Measurements from ENCODE around the gene NCAPH2. TPM values are rescaled to one million over a fixed set of nuclear protein-coding genes. Genes with fewer than 3 reads are reported as not detected.
A peak's percentile ranks its signal among the peaks of the same experiment; 100 is the strongest.

Gene NCAPH2
- total and polyA plus RNA-seq, 9 of the 15 experiments (the other 6 are each of a cell fraction or from before 2014, with no cell fraction given), result 3.6 to 88.6 (median 32.4) TPM

DNA sequence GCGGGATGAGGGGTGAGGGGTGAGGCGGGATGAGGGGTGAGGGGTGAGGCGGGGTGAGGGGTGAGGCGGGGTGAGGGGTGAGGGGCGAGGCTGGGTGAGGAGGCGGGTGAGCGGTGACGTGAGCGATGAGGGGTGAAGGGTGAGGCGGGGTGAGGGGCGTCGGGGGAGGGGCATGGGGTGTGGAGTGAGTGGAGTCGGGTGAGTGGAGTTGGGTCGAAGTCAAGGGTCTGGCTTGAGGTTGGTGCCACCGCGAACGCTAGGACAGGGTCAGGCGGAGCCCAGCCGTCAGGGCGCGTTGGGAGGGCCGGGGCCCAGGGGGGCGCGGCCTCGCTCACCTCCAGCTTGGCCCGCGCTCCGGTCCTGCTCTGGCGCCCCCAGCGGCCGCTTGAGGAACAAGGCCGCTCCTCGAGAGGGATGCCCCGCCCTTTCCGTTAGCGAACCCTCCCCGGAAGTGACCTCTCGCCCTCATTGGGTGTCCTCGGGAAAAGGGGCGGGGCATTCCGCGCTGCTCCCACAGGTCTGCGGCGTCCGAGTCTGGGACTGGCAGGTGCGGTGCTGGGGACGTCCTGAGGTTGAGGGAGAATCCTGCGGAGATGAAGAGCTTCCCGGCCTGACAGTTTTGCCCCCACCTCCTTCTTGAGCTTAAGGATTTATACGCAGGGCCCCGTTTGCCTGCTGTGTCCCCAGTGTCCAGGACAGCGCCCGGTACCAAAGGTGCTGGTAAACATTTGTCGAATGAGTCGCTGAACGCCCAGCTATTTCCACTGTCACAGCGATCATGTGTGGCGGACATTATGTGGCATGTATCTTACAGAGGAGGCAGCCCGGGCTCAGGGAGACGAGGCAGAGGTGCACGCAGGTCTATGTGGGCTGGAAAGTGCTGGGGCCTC, 54.7 kb downstream of the NCAPH2 start, which contains the start of gene SYCE3 (continued):
- TF ChIP-seq, protein P1, sequence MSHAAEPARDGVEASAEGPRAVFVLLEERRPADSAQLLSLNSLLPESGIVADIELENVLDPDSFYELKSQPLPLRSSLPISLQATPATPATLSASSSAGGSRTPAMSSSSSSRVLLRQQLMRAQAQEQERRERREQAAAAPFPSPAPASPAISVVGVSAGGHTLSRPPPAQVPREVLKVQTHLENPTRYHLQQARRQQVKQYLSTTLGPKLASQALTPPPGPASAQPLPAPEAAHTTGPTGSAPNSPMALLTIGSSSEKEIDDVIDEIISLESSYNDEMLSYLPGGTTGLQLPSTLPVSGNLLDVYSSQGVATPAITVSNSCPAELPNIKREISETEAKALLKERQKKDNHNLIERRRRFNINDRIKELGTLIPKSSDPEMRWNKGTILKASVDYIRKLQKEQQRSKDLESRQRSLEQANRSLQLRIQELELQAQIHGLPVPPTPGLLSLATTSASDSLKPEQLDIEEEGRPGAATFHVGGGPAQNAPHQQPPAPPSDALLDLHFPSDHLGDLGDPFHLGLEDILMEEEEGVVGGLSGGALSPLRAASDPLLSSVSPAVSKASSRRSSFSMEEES (CRISPR knock-in tag; IDR thresholded peaks at IDR 0.05), result no peak
- TF ChIP-seq NR3C1 (CRISPR knock-in tag; IDR thresholded peaks at IDR 0.05) (no peak), BRF1 (IDR thresholded peaks at IDR 0.05; ENCODE audit: borderline replicate concordance, extremely low read depth, insufficient read length) (no peak), ZNF354B (CRISPR knock-in tag; IDR thresholded peaks at IDR 0.05) (no peak), USF2 (CRISPR knock-in tag; IDR thresholded peaks at IDR 0.05) (no peak), CBX3 (IDR thresholded peaks at IDR 0.05; ENCODE audit: borderline replicate concordance in 1 of 2, low read length in 2 of 2) (no peak), TRIM25 (IDR thresholded peaks at IDR 0.05; ENCODE audit: borderline replicate concordance) (no peak), RBM15 (IDR thresholded peaks at IDR 0.05; ENCODE audit: insufficient read depth, low read length) (no peak), HNRNPLL (IDR thresholded peaks at IDR 0.05; ENCODE audit: low read depth, low read length, poor library complexity, severe bottlenecking) (no peak), ELF4 (CRISPR knock-in tag; IDR thresholded peaks at IDR 0.05) (no peak), RBM39 (optimal IDR thresholded peaks at IDR 0.05; ENCODE audit: low read depth, low read length) (no peak), ZFP30 (CRISPR knock-in tag; IDR thresholded peaks at IDR 0.05; ENCODE audit: borderline replicate concordance) (no peak), CHCHD3 (CRISPR knock-in tag; IDR thresholded peaks at IDR 0.05) (no peak), EGR1 (conservative IDR thresholded peaks at IDR 0.05) (no peak), CTBP1 (IDR thresholded peaks at IDR 0.05; ENCODE audit: borderline replicate concordance) (peak; percentile 76), GABPA (tag; conservative IDR thresholded peaks at IDR 0.05; ENCODE audit: low read depth) (peak; percentile 84), RUNX1 (IDR thresholded peaks at IDR 0.05; ENCODE audit: low read depth) (no peak), NFIC (IDR thresholded peaks at IDR 0.05) (no peak; the same call in 1 of the 2 replicates), SETDB1 (IDR thresholded peaks at IDR 0.05; ENCODE audit: low read length) (no peak), KLF10 (CRISPR knock-in tag; IDR thresholded peaks at IDR 0.05) (no peak), PCBP1 (IDR thresholded peaks at IDR 0.05; ENCODE audit: low read depth, low read length, poor library complexity, severe bottlenecking) (no peak), ZC3H11A (IDR thresholded peaks at IDR 0.05; ENCODE audit: low read depth, low read length) (no peak), EP400 (IDR thresholded peaks at IDR 0.05) (peak; percentile 40; the same call in 1 of the 2 replicates), CBX5 (IDR thresholded peaks at IDR 0.05; ENCODE audit: borderline replicate concordance, low read depth) (no peak)
- TF ChIP-seq, protein P2, sequence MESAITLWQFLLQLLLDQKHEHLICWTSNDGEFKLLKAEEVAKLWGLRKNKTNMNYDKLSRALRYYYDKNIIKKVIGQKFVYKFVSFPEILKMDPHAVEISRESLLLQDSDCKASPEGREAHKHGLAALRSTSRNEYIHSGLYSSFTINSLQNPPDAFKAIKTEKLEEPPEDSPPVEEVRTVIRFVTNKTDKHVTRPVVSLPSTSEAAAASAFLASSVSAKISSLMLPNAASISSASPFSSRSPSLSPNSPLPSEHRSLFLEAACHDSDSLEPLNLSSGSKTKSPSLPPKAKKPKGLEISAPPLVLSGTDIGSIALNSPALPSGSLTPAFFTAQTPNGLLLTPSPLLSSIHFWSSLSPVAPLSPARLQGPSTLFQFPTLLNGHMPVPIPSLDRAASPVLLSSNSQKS (CRISPR knock-in tag; IDR thresholded peaks at IDR 0.05), result no peak
